B cell (primary cell): ENCODE measurements around the gene ALG8. TPM values are rescaled to one million over a fixed set of nuclear protein-coding genes. Genes with fewer than 3 reads are reported as not detected.
"Not testable (repeated sequence)": the region's sequence is repeated elsewhere in the genome, so short reads cannot be mapped to it uniquely, and the experiment has no call there.

ENCODE experiments used
- ATAC-seq: fragments of 200-7000 bp; cut with Tn5 transposase; one replicate; pipeline ENCODE4 v1.10.0; 2021; ENCODE audit warnings: low read depth, mild to moderate bottlenecking, moderate number of reproducible peaks, moderate library complexity
- CTCF ChIA-PET: fragments of 350-600 bp; sonication (Branson Sonifier 250); formaldehyde crosslinking; loops from one replicate; lab custom pipeline; 2021; ENCODE audit warnings: antibody characterized with exemption, inconsistent platforms; lab: Charles Lee
- POLR2A ChIA-PET: fragments of 350-600 bp; sonication (Branson Sonifier 250); formaldehyde crosslinking; loops from one replicate; lab custom pipeline; 2021; ENCODE audit warnings: antibody characterized with exemption; lab: Charles Lee
- DNase-seq: peaks from one replicate; pipeline ENCODE4 v3.0.0; 2013
- H2AFZ ChIP-seq: 2 replicates; pipeline ENCODE4 v1.6.1; 2012; ENCODE audit warnings: mild to moderate bottlenecking, low read depth, low read length; ENCODE audit not compliant: insufficient read depth, poor library complexity, severe bottlenecking
- H3K27ac ChIP-seq, 2 donors: 1 replicate in 1 of 2; 2 replicates in 1 of 2; pipeline ENCODE4 v1.5.1; 2012 to 2013; ENCODE audit warnings: low read length in 2 of 2, mild to moderate bottlenecking in 2 of 2, moderate library complexity in 1 of 2
- H3K27me3 ChIP-seq, 4 experiments: fragments of 200-600 bp in 1 of 4; sonication (generic) in 1 of 4; replicated peaks in 1 of 4; 1 replicate in 2 of 4; 2 replicates in 2 of 4; pipeline versions ENCODE4 v1.6.1 to v1.7.0; 2013 to 2016; ENCODE audit warnings: low read length in 3 of 4, mild to moderate bottlenecking in 2 of 4, mixed read lengths in 1 of 4, moderate library complexity in 1 of 4; ENCODE audit not compliant: insufficient read depth in 4 of 4, control insufficient read depth in 3 of 4; ENCODE audit errors: control extremely low read depth in 1 of 4
- H3K36me3 ChIP-seq, 2 experiments: replicated peaks in 1 of 2; 1 replicate in 1 of 2; 2 replicates in 1 of 2; pipeline versions ENCODE4 v1.6.1 to v1.7.1; 2013; ENCODE audit warnings: low read length in 1 of 2; ENCODE audit not compliant: insufficient read depth in 2 of 2, control insufficient read depth in 1 of 2; ENCODE audit errors: control extremely low read depth in 1 of 2, extremely low read depth in 1 of 2
- H3K4me1 ChIP-seq, 2 donors: fragments of 200-600 bp in 1 of 2; sonication (generic) in 1 of 2; 1 replicate in 1 of 2; 2 replicates in 1 of 2; pipeline versions ENCODE4 v1.5.1 to v1.6.1; 2013 to 2017; ENCODE audit warnings: low read length in 2 of 2; ENCODE audit not compliant: control insufficient read depth in 2 of 2, insufficient read depth in 2 of 2
- H3K4me2 ChIP-seq: replicated peaks from 2 replicates; pipeline ENCODE3; 2012; ENCODE audit warnings: mild to moderate bottlenecking, low read depth, low read length; ENCODE audit not compliant: poor library complexity, severe bottlenecking
- H3K4me3 ChIP-seq, 5 experiments: fragments of 200-600 bp in 1 of 5; sonication (generic) in 1 of 5; 1 replicate in 3 of 5; 2 replicates in 2 of 5; pipeline versions ENCODE4 v1.5.1 to v1.7.0; 2011 to 2016; ENCODE audit warnings: low read length in 4 of 5, mild to moderate bottlenecking in 4 of 5, low read depth in 2 of 5, control low read depth in 1 of 5, moderate library complexity in 1 of 5; ENCODE audit not compliant: insufficient read depth in 1 of 5; ENCODE audit errors: control extremely low read depth in 1 of 5, extremely low read depth in 1 of 5
- H3K79me2 ChIP-seq: fragments of 200-600 bp; sonication (generic); one replicate; pipeline ENCODE4 v1.6.0; 2016; ENCODE audit warnings: low read length; ENCODE audit not compliant: control insufficient read depth, insufficient read depth
- H3K9ac ChIP-seq: fragments of 200-600 bp; sonication (generic); 2 replicates; pipeline ENCODE4 v1.6.1; 2017; ENCODE audit warnings: mild to moderate bottlenecking, low read length, moderate library complexity
- H3K9me3 ChIP-seq, 3 donors: one replicate each; pipeline versions ENCODE4 v1.6.1 to v1.7.1; 2013; ENCODE audit warnings: low read length in 2 of 3; ENCODE audit not compliant: control insufficient read depth in 2 of 3, insufficient read depth in 1 of 3; ENCODE audit errors: control extremely low read depth in 1 of 3
- H4K20me1 ChIP-seq: 2 replicates; pipeline ENCODE4 v1.6.0; 2012; ENCODE audit warnings: mild to moderate bottlenecking, low read length; ENCODE audit not compliant: insufficient read depth, control insufficient read depth, poor library complexity, severe bottlenecking
- H3K27ac Mint-ChIP-seq: one replicate; pipeline ENCODE4 v1.8.0; 2021; ENCODE audit warnings: mixed read lengths
- H3K27me3 Mint-ChIP-seq: one replicate; pipeline ENCODE4 v1.8.0; 2021; ENCODE audit warnings: mixed read lengths
- H3K4me1 Mint-ChIP-seq: one replicate; pipeline ENCODE4 v1.8.0; 2021; ENCODE audit warnings: mixed read lengths
- H3K4me3 Mint-ChIP-seq: one replicate; pipeline ENCODE4 v1.8.0; 2021; ENCODE audit warnings: mixed read lengths
- H3K9me3 Mint-ChIP-seq: one replicate; pipeline ENCODE4 v1.8.0; 2022; ENCODE audit warnings: mixed read lengths; ENCODE audit not compliant: insufficient read depth
- CTCF ChIP-seq: fragments of 200-600 bp; IDR thresholded peaks from one replicate; pipeline ENCODE4 v1.8.0; 2022; ENCODE audit warnings: antibody characterized with exemption, mild to moderate bottlenecking
- EZH2 ChIP-seq: IDR thresholded peaks from 2 replicates; pipeline ENCODE4 v1.6.1; 2012; ENCODE audit warnings: borderline replicate concordance, low read depth, mild to moderate bottlenecking, moderate library complexity, low read length; ENCODE audit not compliant: insufficient read depth, poor library complexity, severe bottlenecking
- WGBS: methylation state at CpG from one replicate; pipeline ENCODE4 v1.1.5; 2013; ENCODE audit warnings: missing lambda C conversion rate; ENCODE audit not compliant: insufficient coverage; 5-methylcytosine and 5-hydroxymethylcytosine counted together
- intact Hi-C: fragments of 100-400 bp; cut with micrococcal nuclease; formaldehyde crosslinking; loops from one replicate; pipeline ENCODE4 v1.10.0; 2022
- polyA plus RNA-seq: library from polyadenylated mRNA; depleted of rRNA; stranded (reverse); fragments of >200 nt; gene quantifications from 2 replicates; pipeline ENCODE4 v1.2.3, GENCODE V29; 2012
- total RNA-seq, 2 donors: library from RNA; stranded (reverse); fragments of 120-200 nt in 1 of 2; gene quantifications; 1 replicate in 1 of 2; 2 replicates in 1 of 2; pipeline versions ENCODE4 v1.2.3 to v1.2.4, GENCODE V29; 2013 to 2022

Gene ALG8
- total and polyA plus RNA-seq, 2 donors (not counting 1 experiment from before 2014, with no cell fraction given), result 16.7 to 28.5 TPM

DNA sequence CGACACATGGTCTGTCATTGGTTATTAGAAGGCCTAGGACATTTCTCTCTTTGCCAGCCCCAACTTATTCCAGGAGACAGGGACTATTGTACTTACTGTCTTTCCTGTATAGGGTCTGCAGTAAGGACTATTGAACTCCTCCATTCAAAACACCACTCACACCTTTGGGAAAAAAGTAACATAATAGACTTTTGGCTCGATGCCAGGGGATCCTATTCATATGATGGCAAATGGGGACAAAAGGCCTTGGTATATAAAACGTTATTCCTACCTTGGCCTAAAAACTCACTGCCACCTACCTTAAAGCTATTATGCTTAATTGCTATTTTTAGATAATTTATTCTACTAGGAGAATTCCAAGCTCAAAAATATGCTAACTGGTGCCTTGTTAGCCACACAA is 53.5 kb downstream of the ALG8 start:
- no peaks in the 10 kb centered on the region for H3K9me3 ChIP-seq
- no peaks in the 10 kb centered on the region for H3K36me3 ChIP-seq
- no peaks in the 10 kb centered on the region for H3K27me3 Mint-ChIP-seq
- peaks cover 4% of the 10 kb centered on the region for H3K4me1 Mint-ChIP-seq
- DNase-seq (no peak), ATAC-seq (no peak)
- H3K27ac Mint-ChIP-seq, result no peak overlapping the region
- POLR2A ChIA-PET, result no interaction called here
- intact Hi-C loops, result no loop called here
- H3K4me2 ChIP-seq, result no peak overlapping the region
- no CpG with 5 or more reads among the region's 3 CpGs for WGBS
- CTCF ChIA-PET, result interaction anchor here (1.0 to 1.7 kb wide), 2 partner anchors 44 to 478 kb away, joined by 3 to 5 read pairs; no protein-coding TSS in a partner anchor
- no peaks in the 10 kb centered on the region for H3K4me1 ChIP-seq
- TF ChIP-seq CTCF (no peak), EZH2 (no peak)
- no peak overlapping the region for H3K27ac ChIP-seq
- H3K4me3 ChIP-seq, result no peak overlapping the region
- no peak overlapping the region for H2AFZ ChIP-seq
- H3K9me3 Mint-ChIP-seq, result no peaks in the 10 kb centered on the region
- H4K20me1 ChIP-seq, result no peaks in the 10 kb centered on the region
- no peak overlapping the region for H3K4me3 Mint-ChIP-seq
- no peaks in the 10 kb centered on the region for H3K79me2 ChIP-seq
- no peaks in the 10 kb centered on the region for H3K27me3 ChIP-seq
- no peak overlapping the region for H3K9ac ChIP-seq

GRCh38 chr11:78084506-78084905 is 54.9 kb downstream of the ALG8 start:
- H3K9me3 Mint-ChIP-seq, POLR2A ChIA-PET, H3K79me2 ChIP-seq, H3K36me3 ChIP-seq, H3K9me3 ChIP-seq, H2AFZ ChIP-seq, H3K4me3 Mint-ChIP-seq, H3K9ac ChIP-seq, CTCF ChIA-PET, H4K20me1 ChIP-seq, H3K4me2 ChIP-seq, ATAC-seq, H3K4me3 ChIP-seq, intact Hi-C loops, H3K4me1 ChIP-seq, H3K27me3 Mint-ChIP-seq, H3K27ac Mint-ChIP-seq, H3K27me3 ChIP-seq, H3K27ac ChIP-seq, DNase-seq: not testable (repeated sequence)
- peaks cover 14% of the 10 kb centered on the region for H3K4me1 Mint-ChIP-seq
- WGBS, result 98% methylated on average over 8 of the region's 8 CpGs
